Endodermal cell (in vitro differentiated cells): Measurements from ENCODE around the gene ZNF74. TPM values are rescaled to one million over a fixed set of nuclear protein-coding genes. Genes with fewer than 3 reads are reported as not detected.

Source experiments
- DNase-seq: peaks from one replicate; pipeline ENCODE4 v3.0.0-alpha.2; 2017
- H3K27ac ChIP-seq: 2 replicates; pipeline ENCODE4 v1.5.1; 2013; ENCODE audit warnings: mild to moderate bottlenecking, low read depth, low read length, moderate library complexity
- H3K27me3 ChIP-seq: 2 replicates; pipeline ENCODE4 v1.6.1; 2013; ENCODE audit warnings: mild to moderate bottlenecking, low read length, moderate library complexity; ENCODE audit not compliant: insufficient read depth, control insufficient read depth, poor library complexity, severe bottlenecking
- H3K36me3 ChIP-seq: 2 replicates; pipeline ENCODE4 v1.7.0; 2013; ENCODE audit warnings: mild to moderate bottlenecking, low read length, moderate library complexity; ENCODE audit not compliant: control insufficient read depth, insufficient read depth
- H3K4me1 ChIP-seq: one replicate; pipeline ENCODE4 v1.7.0; 2013; ENCODE audit warnings: low read length; ENCODE audit not compliant: control insufficient read depth, insufficient read depth
- H3K4me3 ChIP-seq: 2 replicates; pipeline ENCODE4 v1.5.1; 2013; ENCODE audit warnings: mild to moderate bottlenecking, low read length, moderate library complexity
- H3K9ac ChIP-seq: 2 replicates; pipeline ENCODE4 v1.6.1; 2013; ENCODE audit warnings: mild to moderate bottlenecking, low read length, moderate library complexity; ENCODE audit not compliant: poor library complexity, severe bottlenecking; ENCODE audit errors: extremely low read depth
- H3K9me3 ChIP-seq: 2 replicates; pipeline ENCODE4 v1.6.1; 2013; ENCODE audit warnings: mild to moderate bottlenecking, low read length, moderate library complexity; ENCODE audit not compliant: control insufficient read depth
- H3K27ac Mint-ChIP-seq: 2 replicates; pipeline ENCODE4 v1.8.0; 2020; ENCODE audit warnings: mixed read lengths
- H3K27me3 Mint-ChIP-seq: 2 replicates; pipeline ENCODE4 v1.8.0; 2021; ENCODE audit warnings: mild to moderate bottlenecking, mixed read lengths; ENCODE audit not compliant: insufficient read depth
- H3K36me3 Mint-ChIP-seq: 2 replicates; pipeline ENCODE4 v1.8.0; 2020; ENCODE audit warnings: low read depth, mixed read lengths
- H3K4me1 Mint-ChIP-seq: 2 replicates; pipeline ENCODE4 v1.8.0; 2020; ENCODE audit warnings: mixed read lengths
- H3K4me3 Mint-ChIP-seq: 2 replicates; pipeline ENCODE4 v1.8.0; 2020; ENCODE audit warnings: mild to moderate bottlenecking, moderate library complexity, mixed read lengths
- H3K9me3 Mint-ChIP-seq: 2 replicates; pipeline ENCODE4 v1.8.0; 2020; ENCODE audit warnings: mild to moderate bottlenecking, mixed read lengths
- CTCF ChIP-seq: fragments of 200-600 bp; sonication (generic); conservative IDR thresholded peaks from 2 replicates; pipeline ENCODE4 v1.5.0; 2021; ENCODE audit warnings: antibody characterized with exemption, mild to moderate bottlenecking
- WGBS, 2 experiments: methylation state at CpG; one replicate each; pipeline versions ENCODE4 v1.1.5 to v1.1.7; 2013; ENCODE audit warnings: missing lambda C conversion rate in 2 of 2, mixed read lengths in 1 of 2; ENCODE audit not compliant: insufficient coverage in 1 of 2, insufficient read length in 1 of 2; 5-methylcytosine and 5-hydroxymethylcytosine counted together
- total RNA-seq, 2 donors: library from RNA; stranded (reverse); fragmentation: NEBNext Ultra II Directional in 1 of 2; extraction: Animal tissue kit (Norgen Biotek cat#: 25700) in 1 of 2; gene quantifications; 2 replicates in 1 of 2; 3 replicates in 1 of 2; pipeline ENCODE4 v1.2.1, GENCODE V29; 2021

The ZNF74 gene
- total RNA-seq, 2 donors from 2014 or later: 36.9 to 41.7 TPM

- TF ChIP-seq CTCF: no peak
- no peaks in the 10 kb centered on the region for H3K9me3 Mint-ChIP-seq
- H3K4me3 ChIP-seq: no peak overlapping the region
- no peak for DNase-seq
- peaks cover 15% of the 10 kb centered on the region for H3K36me3 Mint-ChIP-seq
- H3K36me3 ChIP-seq: peaks cover 8% of the 10 kb centered on the region
- H3K27ac ChIP-seq: no peak overlapping the region
- peaks cover 4% of the 10 kb centered on the region for H3K4me1 Mint-ChIP-seq
- no peak overlapping the region for H3K9ac ChIP-seq
- H3K27me3 Mint-ChIP-seq: peaks cover 7% of the 10 kb centered on the region
- no peak overlapping the region for H3K27ac Mint-ChIP-seq
- WGBS, 2 experiments: 83 to 92% methylated on average over 9 to 21 of the region's 21 CpGs
- H3K4me1 ChIP-seq: no peaks in the 10 kb centered on the region
- H3K4me3 Mint-ChIP-seq: no peak overlapping the region
- no peaks in the 10 kb centered on the region for H3K27me3 ChIP-seq
- no peaks in the 10 kb centered on the region for H3K9me3 ChIP-seq
Observed at GRCh38 chr22:20422271-20423007, 28.5 kb downstream of the ZNF74 start.

- H3K9me3 ChIP-seq: no peaks in the 10 kb centered on the region
- no peak for DNase-seq
- H3K9ac ChIP-seq: no peak overlapping the region
- peak overlapping the region; percentile 47 for H3K27ac ChIP-seq
- WGBS, 2 experiments: 87 to 93% methylated on average over 9 to 20 of the region's 20 CpGs
- Mint-ChIP-seq H3K27ac (peak overlapping the region; percentile 40), H3K4me1 (peaks cover 4% of the 10 kb centered on the region), H3K4me3 (no peak overlapping the region), H3K27me3 (peaks cover 7% of the 10 kb centered on the region), H3K36me3 (peaks cover 17% of the 10 kb centered on the region), H3K9me3 (no peaks in the 10 kb centered on the region)
- TF ChIP-seq CTCF: no peak
- no peaks in the 10 kb centered on the region for H3K27me3 ChIP-seq
- H3K4me1 ChIP-seq: no peaks in the 10 kb centered on the region
- H3K36me3 ChIP-seq: peaks cover 14% of the 10 kb centered on the region
- no peak overlapping the region for H3K4me3 ChIP-seq
Observed at GRCh38 chr22:20423008-20423905, 29.3 kb downstream of the ZNF74 start.

- H3K4me1 ChIP-seq: no peaks in the 10 kb centered on the region
- no peaks in the 10 kb centered on the region for H3K27me3 ChIP-seq
- no peak for DNase-seq
- H3K27ac ChIP-seq: peak overlapping the region; percentile 47
- no peaks in the 10 kb centered on the region for H3K9me3 ChIP-seq
- Mint-ChIP-seq H3K4me1 (peaks cover 6% of the 10 kb centered on the region), H3K36me3 (peaks cover 20% of the 10 kb centered on the region), H3K27me3 (peaks cover 6% of the 10 kb centered on the region), H3K9me3 (no peaks in the 10 kb centered on the region), H3K27ac (peak overlapping the region; percentile 40), H3K4me3 (no peak overlapping the region)
- H3K4me3 ChIP-seq: no peak overlapping the region
- TF ChIP-seq CTCF: no peak
- peaks cover 21% of the 10 kb centered on the region for H3K36me3 ChIP-seq
- no peak overlapping the region for H3K9ac ChIP-seq
- 84% methylated on average over 12 to 31 of the region's 31 CpGs for WGBS, 2 experiments
Observed at GRCh38 chr22:20423906-20424551, 30.1 kb downstream of the ZNF74 start.
